GM21390 (cell line): Measurements from ENCODE around the gene TMEM266.

ENCODE experiments used
- ATAC-seq: cut with Tn5 transposase; IDR thresholded peaks from one replicate; pipeline ENCODE4 v1.9.1; 2021; ENCODE audit not compliant: unreplicated experiment

Gene TMEM266

DNA sequence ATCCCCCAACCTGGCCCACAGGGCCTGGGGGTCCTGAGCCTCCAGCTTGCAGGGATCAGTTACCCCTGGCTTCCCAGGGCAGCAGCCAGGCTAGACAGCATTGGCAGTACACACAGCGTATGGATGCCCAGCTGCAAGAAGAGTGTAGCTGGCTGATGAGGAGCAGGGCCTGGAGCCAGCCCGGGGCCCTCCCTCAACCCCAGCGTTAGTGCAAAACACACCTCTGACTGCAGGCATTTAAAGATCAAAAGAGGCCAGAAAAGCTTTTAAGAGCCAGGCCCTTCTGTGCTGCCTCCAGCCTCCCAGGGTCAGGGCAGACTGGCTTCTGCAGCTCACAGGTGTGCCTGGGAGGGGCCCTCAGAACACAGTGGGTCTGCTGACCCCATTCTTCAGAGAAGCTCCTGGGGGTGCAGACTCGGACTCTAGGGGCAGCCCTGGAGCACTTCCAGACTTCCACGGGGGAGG lies 140.9 kb downstream of the TMEM266 start:
- ATAC-seq = no peak

DNA sequence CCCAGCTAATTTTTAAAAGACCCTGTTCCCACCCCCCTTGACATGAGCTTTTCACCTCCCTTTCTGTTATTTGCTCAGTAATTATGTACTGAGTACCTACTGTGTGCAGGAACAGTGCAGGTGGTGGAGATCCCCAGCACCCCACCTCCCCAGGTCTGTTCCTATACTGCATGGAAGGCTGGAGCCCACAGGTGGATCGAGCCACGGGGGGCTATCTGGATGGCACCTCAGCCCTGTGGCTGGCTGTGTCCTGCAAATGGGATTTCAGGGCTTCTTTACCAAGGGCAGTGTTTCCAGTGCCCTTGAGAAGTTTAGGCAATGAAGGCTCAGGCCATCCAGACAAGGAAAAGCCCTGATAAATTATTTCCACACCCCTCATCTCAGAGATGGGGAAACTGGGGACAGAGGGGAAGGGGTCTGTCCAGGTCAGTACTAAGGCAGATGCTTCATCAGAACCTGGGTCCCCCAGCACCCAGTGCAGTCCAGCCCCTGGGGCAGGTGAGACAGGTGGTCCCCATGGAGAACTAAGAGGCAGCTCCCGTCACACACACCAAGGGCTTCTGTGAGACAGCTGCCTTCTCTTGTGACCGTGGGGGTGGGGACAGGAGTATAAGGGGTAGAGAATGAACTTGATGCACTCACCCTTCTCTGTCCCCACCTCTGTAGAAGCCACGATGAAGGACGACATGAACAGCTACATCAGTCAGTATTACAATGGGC lies 141.9 kb downstream of the TMEM266 start:
- no peak for ATAC-seq

DNA sequence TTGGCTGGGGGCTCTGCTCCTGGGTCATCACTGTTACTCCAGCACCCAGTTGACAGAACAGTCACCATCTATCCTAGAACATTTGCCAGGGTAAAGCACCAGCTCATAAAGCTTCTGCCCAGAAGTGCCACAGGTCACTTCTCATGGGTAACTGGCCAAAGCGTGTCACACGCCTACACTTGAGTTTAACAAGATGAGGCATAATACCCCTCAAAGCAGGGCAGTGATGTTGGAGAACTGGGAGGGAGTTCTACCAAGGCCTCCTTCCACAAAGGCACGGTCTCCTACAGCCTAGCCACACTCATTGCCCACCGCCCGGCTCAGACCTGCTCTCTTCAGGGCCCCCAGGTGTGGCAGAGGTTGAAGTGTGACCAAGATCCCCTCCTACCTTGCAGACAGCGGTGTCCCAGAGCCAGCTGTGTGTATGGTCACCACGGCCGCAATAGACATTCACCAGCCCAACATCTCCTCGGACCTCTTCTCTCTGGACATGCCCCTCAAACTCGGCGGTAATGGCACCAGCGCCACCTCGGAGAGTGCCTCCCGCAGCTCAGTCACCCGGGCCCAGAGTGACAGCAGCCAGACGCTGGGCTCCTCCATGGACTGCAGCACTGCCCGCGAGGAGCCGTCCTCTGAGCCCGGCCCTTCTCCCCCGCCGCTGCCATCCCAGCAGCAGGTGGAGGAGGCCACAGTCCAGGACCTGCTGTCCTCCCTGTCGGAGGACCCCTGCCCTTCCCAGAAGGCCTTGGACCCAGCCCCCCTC lies 143.7 kb downstream of the TMEM266 start:
- ATAC-seq = no peak

DNA sequence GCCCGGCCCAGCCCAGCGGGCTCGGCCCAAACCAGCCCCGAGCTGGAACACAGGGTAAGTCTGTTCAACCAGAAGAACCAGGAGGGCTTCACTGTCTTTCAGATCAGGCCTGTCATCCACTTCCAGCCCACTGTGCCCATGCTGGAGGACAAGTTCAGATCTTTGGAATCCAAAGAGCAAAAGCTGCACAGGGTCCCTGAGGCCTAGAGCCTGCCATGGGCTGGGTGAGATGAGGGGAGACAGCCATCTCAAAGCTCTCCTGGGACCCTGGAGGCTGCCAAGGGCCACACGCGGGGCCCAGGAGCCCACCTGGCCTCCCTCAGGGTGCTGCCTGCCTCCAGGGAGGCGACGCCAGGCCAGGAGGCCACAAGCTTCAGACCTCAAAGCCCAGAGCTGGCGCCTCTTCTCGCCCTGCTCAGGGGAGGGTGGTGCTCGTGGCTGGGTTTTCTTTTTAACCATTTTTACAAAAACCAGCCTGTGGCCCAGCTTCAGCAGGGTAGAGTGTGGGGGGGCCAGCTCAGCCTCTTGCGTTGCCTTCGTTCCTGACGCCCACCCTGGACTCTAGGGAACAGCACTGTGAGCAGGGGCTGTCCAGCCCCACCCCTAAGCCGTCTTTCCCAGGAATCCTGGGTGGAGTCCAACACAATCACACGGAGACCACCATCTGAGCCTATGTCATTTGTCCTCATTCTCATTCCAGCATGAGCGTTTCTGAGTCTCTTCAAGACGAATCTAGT lies 144.5 kb downstream of the TMEM266 start:
- ATAC-seq = no peak

DNA sequence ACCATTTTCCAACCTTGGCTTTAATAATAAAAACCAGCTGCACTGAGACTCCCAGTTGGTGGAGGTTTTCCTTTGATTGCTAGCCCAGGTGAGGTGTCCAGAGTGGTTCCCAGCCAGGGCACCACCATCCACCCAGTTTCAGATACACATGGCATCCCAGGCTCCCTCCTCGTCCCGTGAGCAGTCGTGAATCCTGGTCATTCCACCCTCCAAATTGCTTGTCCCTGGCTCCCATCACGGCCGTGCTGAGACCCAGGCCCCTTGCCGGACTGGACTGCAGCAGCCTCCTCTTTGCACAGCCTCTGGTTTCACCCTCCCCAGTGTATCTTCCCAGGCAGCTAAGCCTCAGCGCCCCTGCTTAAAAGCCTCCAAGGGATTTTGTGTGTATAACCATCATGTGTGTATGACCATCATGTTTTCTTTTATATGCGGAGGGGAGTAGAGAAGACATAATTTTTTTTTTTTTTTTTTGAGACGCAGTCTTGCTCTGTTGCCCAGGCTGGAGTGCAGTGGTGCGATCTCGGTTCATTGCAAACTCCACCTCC lies 145.2 kb downstream of the TMEM266 start:
- no peak for ATAC-seq

DNA sequence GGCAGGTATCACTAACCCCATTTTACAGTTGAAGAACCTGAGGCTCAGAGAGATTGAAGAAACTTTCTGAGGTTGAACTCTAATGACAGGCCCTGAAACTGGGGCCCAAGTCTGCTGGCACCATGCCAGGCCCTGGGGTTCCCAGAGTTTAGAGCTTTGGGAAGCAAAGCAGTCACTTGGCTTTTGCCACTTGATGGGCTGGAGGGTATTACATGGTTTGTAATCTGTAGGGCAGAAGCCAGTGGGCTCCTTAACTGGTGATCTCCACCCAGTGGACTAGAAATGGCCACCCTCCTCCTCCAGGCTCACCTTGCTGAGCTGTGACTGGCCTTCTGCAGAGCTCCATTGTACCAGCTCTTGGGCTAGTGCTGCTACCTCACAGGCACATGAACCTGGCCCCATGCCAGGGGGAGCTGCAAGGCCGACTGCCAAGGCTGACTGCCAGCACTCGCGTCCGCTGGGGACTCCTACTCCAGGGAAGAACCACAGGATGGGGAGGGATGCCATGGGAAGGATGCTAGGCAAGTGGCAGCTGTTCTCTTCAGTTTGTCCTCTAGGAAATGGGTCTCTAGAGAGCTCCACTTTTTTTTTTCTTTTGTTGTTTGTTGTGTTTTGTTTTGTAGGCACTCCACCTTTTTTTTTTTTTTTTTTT lies 146.7 kb downstream of the TMEM266 start:
- no peak for ATAC-seq

DNA sequence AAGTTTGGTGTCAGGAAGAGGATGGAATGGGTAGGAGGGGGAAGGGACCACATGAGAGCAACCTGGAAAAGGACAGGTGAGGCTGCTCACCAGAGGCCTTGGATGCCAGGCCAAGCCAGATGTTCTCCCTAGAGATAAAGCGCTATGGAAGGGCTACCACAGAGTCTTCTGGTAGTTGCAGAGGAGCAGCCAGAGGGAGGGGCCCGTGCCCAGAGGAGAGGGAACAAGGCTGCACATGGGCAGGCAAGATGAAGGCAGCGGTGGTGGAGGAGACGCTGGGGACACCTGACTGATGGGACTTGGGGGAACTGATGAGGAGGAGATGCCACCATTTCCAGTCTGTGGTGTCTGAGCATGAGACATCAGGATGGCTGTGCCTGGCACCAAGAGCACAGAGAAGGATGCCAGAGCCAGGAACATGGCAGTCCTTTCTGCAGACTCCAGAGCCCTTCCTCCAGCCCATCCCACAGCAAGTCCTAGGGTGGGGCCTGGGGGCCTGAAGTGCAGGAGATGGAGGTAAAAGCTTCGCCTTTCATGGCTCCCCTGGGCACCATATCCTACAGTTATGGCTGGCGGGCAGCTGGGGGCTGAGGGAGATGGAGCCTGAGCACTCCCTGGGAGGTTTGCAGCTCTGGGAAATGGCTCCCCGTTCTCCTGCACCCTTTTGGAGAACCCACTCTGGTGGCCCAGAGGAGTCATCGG lies 148.4 kb downstream of the TMEM266 start:
- ATAC-seq = no peak

DNA sequence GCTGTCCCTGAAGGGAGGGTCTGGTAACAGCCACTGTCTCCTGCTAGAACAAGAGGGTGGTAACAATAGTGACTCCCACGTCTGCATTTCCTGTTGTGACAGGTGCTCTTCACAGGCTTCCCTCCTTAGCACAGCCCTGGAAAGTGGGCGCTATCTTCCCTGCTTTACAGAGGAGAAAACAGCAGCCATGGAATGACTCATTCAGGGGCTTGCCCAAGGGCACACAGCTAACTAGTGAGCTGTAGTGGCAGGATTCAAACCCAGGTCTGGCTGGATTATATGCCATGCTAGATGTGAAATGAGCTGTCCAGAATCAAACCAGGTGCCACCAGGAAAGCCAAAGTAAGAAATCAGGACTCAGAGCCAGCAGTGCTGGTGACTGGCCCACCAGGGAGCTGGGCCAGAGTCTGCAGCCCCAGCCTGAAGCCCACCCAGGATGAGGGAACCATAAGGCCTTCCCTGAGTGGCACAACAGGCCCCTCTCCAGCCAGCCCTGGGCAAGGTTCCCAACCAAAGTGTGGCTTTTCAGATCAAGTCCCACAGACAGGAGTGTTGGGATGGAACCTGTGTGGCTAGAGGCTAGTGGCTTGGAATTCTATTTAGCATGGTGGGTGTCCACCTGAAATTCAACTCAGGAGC lies 149.1 kb downstream of the TMEM266 start:
- ATAC-seq = no peak

DNA sequence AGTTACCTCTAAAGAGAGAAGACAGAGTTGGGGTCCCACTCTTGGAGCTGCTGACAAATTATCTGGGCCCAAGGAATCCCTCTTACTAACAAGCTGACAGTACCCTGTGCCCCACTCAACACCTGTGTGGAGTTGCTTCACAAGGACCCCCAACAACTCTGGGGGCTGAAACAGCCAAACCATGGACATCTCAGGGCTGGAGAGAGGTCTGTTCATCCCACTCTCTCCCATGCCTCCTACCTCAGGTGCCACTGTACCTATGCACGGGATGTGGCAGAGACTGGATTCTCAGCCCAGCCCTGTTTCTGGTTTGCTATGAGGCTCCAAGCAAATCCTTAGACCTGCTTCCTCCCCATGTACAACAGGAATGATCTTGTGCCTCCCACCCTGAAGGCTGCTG lies 149.7 kb downstream of the TMEM266 start:
- ATAC-seq = no peak

DNA sequence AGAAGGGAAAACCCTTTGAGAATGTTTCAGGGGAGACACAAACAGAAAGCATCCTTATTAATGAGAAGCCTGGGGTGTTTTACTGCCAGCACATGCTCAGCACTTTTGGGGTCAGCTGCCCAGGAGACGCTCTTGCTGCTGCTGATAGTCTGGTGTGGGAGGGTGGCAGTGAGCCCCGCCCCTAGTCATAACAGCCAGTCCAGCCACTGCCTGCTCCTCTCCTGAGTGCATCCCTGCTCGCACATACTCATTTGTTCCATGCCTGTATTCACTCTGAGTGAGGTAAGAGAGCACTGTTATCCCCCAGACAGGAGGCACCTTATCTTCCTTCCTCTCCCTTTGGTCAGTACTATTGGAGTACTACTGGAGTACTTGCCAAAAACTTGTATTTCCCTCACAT lies 150.2 kb downstream of the TMEM266 start:
- ATAC-seq = no peak

DNA sequence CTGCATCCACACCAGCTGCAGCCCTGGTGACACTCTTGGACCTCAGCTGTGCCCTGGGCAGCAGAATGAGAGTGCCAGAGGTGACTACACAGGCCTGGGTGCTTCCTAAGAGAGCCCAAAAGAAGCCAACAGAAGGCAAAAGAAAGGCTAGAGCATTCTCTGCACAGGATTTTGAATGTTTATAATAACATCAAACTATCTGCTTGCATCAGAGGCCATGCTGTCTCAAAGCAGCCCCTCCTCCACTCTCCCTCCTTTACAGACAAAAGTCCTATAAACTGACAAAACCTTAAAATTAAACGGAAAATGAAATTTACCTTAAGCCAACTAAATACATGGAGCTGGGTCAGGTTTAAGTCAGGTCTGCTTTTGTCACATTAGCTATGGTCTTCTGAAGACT lies 155.8 kb downstream of the TMEM266 start:
- no peak for ATAC-seq

DNA sequence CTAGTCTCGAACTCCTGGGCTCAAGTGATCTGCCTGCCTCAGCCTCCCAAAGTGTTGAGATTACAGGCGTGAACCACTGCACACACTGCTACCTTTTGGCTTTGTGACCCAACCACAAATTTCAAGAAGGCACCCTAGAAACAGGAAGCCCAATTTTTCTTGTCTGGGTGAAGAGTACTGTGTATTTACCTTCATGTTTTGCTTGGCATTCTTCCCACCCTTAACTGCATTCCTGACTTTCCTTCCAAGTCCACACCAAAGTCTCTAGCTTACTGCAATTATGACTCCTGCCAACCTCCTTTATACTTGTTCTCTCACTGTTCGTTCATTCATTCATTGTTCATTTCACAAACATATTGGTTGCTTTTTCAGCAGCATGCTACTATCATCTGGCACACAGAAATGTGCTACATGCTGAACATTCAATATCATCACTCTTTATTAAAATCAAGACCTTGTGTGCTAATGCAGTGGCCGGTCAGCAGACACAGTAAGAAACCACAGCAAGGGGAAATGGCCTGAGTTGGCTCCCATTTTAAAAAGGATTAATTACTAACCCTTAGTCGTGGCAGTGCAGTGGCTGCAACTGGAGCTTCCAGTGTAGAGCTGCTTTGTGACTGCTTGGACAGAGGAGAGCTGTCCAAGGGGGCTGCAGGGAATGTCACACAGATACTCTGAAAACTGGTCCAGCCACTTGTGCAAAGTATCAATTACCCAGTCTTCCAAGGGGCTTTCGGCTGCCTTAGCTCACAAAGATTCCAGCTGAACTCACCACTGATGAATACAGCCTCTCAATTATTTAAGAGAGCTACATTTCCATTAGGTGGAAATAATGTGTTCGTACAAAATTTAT lies 157.5 kb downstream of the TMEM266 start:
- ATAC-seq = no peak

DNA sequence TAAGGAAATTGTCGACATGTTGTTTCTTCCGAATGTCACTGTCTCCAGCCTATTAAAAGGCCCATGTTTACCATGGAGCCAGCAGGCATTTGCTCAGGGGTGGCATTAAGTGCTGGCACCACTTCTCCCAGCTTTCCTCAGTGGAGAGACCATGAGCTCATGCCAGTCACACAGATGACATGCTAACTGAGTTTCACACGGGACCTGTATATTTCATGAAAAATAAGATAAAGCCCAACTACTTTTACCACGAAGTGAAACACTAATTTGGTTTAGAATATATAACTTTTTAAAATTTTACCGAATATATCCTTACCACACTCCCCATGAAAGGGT lies 158.1 kb downstream of the TMEM266 start:
- ATAC-seq = no peak

DNA sequence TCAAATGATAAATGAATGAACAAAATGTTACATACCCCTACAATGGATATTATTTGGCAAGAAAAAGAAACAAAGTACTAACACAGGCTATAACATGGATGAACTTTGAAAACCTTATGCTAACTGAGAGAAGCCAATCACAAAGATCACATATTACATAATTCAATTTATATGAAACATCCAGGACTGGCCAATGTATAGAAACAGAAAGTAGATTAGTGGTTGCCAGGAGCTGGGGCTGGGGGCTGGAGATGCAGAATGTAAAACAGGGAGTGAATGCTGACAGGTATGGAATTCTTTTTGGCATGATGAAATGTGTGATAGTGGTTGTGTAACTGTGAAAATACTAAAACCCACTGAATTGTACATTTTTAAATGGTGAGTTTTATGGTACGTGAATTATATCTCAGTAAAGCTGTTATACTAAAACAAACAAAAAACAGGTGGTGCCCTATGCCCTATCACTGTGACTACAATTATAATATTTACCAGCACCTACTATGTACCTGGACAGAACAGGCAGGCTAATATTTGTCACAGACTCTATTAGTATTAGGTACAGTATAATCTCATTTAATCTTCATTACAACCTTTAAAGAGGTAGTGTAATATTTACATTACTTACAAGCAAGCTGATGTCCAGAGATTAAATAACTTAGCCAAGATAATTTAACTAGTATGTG lies 161.4 kb downstream of the TMEM266 start:
- no peak for ATAC-seq

DNA sequence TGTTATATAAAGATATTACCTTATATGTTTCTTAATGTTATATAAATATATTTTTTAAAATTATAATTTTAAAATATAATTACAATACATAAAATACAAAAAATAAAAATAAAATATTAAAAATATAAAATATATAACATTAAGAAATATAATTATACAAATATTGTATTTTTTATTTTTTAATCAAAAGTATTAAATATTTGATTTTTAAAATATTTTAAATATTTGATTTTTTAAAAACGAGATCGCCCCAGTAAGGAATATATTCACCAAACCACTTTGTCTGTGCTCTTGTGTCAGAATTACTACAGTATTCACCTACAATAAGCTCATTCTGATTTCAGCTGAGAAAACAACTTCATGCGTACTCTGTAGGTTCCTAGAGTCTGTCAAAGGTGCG lies 162.4 kb downstream of the TMEM266 start:
- no peak for ATAC-seq

DNA sequence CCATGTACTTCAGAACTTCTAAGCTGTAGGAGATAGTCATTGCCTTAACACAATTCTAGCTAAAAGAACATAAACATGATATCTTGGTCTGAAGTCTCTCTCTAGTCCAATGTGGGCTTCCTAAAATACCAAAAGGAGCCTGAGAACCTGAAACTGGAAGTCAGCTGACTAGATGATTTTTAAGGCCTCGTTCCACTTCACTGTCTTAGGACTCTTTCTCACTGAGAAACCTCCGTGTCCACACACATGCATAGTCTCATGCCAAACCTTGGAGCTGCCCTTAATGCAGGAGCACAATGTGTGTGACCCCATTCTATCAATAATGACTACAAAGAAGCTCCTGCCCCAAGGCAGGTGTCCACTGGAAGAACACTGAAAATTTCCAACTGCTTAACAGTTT lies 163.7 kb downstream of the TMEM266 start:
- no peak for ATAC-seq

DNA sequence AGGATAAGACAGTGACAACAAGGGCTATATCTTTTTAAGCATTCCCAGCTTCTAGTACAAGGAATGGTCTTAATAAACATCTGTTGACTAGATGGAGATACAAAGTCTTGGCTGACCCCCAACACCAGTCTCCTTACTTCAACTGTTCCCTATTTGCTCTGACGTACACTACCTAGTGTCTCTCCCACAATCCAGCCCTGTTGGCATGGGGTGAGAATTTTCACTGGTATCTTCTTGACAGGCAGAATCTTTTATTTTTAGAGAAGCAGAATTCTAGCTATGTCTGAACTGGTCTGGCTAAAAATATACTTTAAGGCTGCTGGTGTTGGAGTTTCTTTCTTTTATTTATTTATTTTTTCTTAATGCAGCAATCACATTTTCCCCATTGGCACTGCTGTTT lies 169.5 kb downstream of the TMEM266 start:
- ATAC-seq = no peak

DNA sequence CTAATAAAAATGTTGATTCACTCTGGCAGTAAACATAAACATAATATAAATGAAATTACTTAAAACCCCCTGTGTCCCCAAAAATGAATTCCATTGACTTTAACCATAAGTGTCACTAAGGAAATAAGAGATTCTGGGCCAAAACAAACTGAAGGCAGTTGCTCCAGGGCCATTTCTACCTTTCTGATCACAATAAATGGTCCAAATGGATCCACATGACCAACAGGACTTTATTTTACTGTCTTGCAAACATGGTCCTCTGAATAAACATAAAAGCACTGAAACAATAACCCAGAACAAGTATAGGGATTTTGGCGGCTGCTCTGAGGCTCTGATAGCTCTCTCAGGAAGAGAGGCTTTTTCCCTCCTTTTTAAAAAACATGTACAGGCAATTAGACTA lies 174.1 kb downstream of the TMEM266 start:
- no peak for ATAC-seq
